ENCODE results near the gene MRPL36.

- no peak for TF ChIP-seq CTCF (IDR thresholded peaks at IDR 0.05)
- TF ChIP-seq EP300 (IDR thresholded peaks at IDR 0.05), result no peak
Measured at GRCh38 chr5:1810581-1811101, 11.0 kb upstream of the MRPL36 start.
